Epithelial cell of proximal tubule (primary cell): ENCODE data around the gene IL17RC. TPM values are rescaled to one million over a fixed set of nuclear protein-coding genes. Genes with fewer than 3 reads are reported as not detected.

Experiments used
- DNase-seq: peaks from one replicate; pipeline ENCODE4 v3.0.0-alpha.2; 2011; ENCODE audit warnings: low read depth
- H3K4me3 ChIP-seq: 2 replicates; pipeline ENCODE4 v1.5.1; 2011; ENCODE audit warnings: low read depth, mild to moderate bottlenecking, low read length
- CTCF ChIP-seq: conservative IDR thresholded peaks from 2 replicates; pipeline ENCODE4 v1.5.1; 2012; ENCODE audit warnings: low read depth, mild to moderate bottlenecking, low read length
- total RNA-seq: library from RNA; depleted of rRNA; stranded (reverse); fragments of >200 nt; gene quantifications from 2 replicates; pipeline ENCODE4 v1.2.3, GENCODE V29; 2015

Gene IL17RC
- total RNA-seq, 1 donor from 2014 or later: 35.3 TPM

- DNase-seq: no peak
- TF ChIP-seq CTCF: no peak
- no peak overlapping the region for H3K4me3 ChIP-seq
These were observed 38.2 kb upstream of the IL17RC start for GRCh38 chr3:9878700-9879099.

GRCh38 chr3:9879830-9880549 lies 36.9 kb upstream of the IL17RC start, which contains the start of gene CIDEC:
Gene CIDEC, minus strand, starts transcription at chr3:9880253. Its CDS starts 1,767 bp downstream, at chr3:9878486.
- no peak for TF ChIP-seq CTCF
- DNase-seq: no peak
- no peak within 1 kb of the TSS for H3K4me3 ChIP-seq

GRCh38 chr3:9881441-9881840 lies 35.5 kb upstream of the IL17RC start:
- TF ChIP-seq CTCF: no peak
- no peak overlapping the region for H3K4me3 ChIP-seq
- no peak for DNase-seq

- no peak for DNase-seq
- H3K4me3 ChIP-seq: no peak overlapping the region
- no peak for TF ChIP-seq CTCF
These were observed 33.0 kb upstream of the IL17RC start for GRCh38 chr3:9883706-9884554.

- TF ChIP-seq CTCF: no peak
- no peak overlapping the region for H3K4me3 ChIP-seq
- no peak for DNase-seq
These were observed 32.2 kb upstream of the IL17RC start for GRCh38 chr3:9884555-9885165.

- DNase-seq: no peak
- no peak for TF ChIP-seq CTCF
- H3K4me3 ChIP-seq: no peak overlapping the region
These were observed 30.6 kb upstream of the IL17RC start for GRCh38 chr3:9886328-9886727.
